ENCODE results near the gene ECI2. TPM values are rescaled to one million over a fixed set of nuclear protein-coding genes. Genes with fewer than 3 reads are reported as not detected.

Gene ECI2
- polyA plus RNA-seq, 1 of the 3 experiments (the other 2 are of a cell fraction) = 45.1 TPM

DNA sequence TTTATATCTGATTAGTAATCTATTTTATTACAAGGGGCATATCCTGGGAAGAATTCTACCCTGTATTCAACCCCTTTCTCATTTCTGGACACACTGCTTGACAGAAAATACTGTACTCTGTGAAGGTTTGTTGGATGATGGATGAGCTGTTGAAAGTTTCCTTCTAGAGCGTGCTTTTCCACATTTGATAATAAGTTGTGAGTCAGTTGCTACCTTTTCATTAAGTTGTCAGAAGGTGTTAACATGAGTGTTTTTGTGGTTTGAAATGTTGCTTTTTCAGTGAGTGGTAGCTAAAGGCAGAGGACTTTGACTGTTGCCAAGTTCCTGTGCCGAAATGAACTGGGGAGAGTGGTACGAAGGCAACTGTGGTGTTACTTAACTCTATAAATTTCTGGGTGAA, 3.9 kb upstream of the ECI2 start:
- Histone ChIP-seq H3K27ac (ENCODE audit: low read depth in 2 of 2, low read length in 1 of 2) (no peak overlapping the region), H3K9ac (no peak overlapping the region), H3K36me3 (replicated peaks in 1 of 2; ENCODE audit: control insufficient read depth in 1 of 2, insufficient read depth in 2 of 2, low read length in 1 of 2) (no peaks in the 10 kb centered on the region), H3K4me3 (ENCODE audit: low read depth in 2 of 2, low read length in 1 of 2) (no peak overlapping the region), H3K9me2 (no peaks in the 10 kb centered on the region), H3K27me3 (ENCODE audit: insufficient read depth) (no peaks in the 10 kb centered on the region), H3K79me2 (ENCODE audit: insufficient read depth) (peaks cover 9% of the 10 kb centered on the region), H3K4me1 (ENCODE audit: control insufficient read depth in 1 of 2, insufficient read depth in 2 of 2, low read depth in 1 of 2, low read length in 1 of 2) (peaks cover 0 to under 1% of the 10 kb centered on the region in 2 experiments; a peak in 1 of 4 replicates), H2AFZ (ENCODE audit: low read depth) (no peak overlapping the region), H3F3A (replicated peaks; ENCODE audit: insufficient read depth) (no peaks in the 10 kb centered on the region), H4K20me1 (ENCODE audit: insufficient read depth) (no peaks in the 10 kb centered on the region), H3K4me2 (no peak overlapping the region), H3K9me3 (no peaks in the 10 kb centered on the region)
- POLR2A ChIA-PET = no interaction called here
- no peak for DNase-seq
- WGBS (ENCODE audit: low lambda C conversion rate) = 91% methylated on average over 3 of the region's 3 CpGs
- CTCF ChIA-PET = interaction anchor here (1.4 kb wide), 1 partner anchor 17 kb away, joined by 10 read pairs; no protein-coding TSS in a partner anchor
- TF ChIP-seq FOXJ3 (CRISPR knock-in tag; IDR thresholded peaks at IDR 0.05) (no peak), FOXM1 (IDR thresholded peaks at IDR 0.05; ENCODE audit: low read depth) (no peak), MXI1 (IDR thresholded peaks at IDR 0.05; ENCODE audit: low read depth, low read length) (no peak), POLR2AphosphoS5 (IDR thresholded peaks at IDR 0.05; ENCODE audit: low read depth, low read length) (no peak), FOSL2 (IDR thresholded peaks at IDR 0.05; ENCODE audit: borderline replicate concordance, low read depth) (no peak), SIN3A (IDR thresholded peaks at IDR 0.05; ENCODE audit: borderline replicate concordance, low read depth, low read length) (no peak), RFX5 (IDR thresholded peaks at IDR 0.05; ENCODE audit: low read length) (no peak), RXRA (IDR thresholded peaks at IDR 0.05; ENCODE audit: borderline replicate concordance, low read depth) (no peak), NFIC (IDR thresholded peaks at IDR 0.05; ENCODE audit: borderline replicate concordance) (no peak), MEF2A (IDR thresholded peaks at IDR 0.05; ENCODE audit: borderline replicate concordance, low read depth) (no peak), RCOR1 (IDR thresholded peaks at IDR 0.05; ENCODE audit: low read length) (no peak)
- TF ChIP-seq, protein P1, sequence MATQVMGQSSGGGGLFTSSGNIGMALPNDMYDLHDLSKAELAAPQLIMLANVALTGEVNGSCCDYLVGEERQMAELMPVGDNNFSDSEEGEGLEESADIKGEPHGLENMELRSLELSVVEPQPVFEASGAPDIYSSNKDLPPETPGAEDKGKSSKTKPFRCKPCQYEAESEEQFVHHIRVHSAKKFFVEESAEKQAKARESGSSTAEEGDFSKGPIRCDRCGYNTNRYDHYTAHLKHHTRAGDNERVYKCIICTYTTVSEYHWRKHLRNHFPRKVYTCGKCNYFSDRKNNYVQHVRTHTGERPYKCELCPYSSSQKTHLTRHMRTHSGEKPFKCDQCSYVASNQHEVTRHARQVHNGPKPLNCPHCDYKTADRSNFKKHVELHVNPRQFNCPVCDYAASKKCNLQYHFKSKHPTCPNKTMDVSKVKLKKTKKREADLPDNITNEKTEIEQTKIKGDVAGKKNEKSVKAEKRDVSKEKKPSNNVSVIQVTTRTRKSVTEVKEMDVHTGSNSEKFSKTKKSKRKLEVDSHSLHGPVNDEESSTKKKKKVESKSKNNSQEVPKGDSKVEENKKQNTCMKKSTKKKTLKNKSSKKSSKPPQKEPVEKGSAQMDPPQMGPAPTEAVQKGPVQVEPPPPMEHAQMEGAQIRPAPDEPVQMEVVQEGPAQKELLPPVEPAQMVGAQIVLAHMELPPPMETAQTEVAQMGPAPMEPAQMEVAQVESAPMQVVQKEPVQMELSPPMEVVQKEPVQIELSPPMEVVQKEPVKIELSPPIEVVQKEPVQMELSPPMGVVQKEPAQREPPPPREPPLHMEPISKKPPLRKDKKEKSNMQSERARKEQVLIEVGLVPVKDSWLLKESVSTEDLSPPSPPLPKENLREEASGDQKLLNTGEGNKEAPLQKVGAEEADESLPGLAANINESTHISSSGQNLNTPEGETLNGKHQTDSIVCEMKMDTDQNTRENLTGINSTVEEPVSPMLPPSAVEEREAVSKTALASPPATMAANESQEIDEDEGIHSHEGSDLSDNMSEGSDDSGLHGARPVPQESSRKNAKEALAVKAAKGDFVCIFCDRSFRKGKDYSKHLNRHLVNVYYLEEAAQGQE (IDR thresholded peaks at IDR 0.05; ENCODE audit: low read depth, low read length) = no peak
- TF ChIP-seq, protein P2, sequence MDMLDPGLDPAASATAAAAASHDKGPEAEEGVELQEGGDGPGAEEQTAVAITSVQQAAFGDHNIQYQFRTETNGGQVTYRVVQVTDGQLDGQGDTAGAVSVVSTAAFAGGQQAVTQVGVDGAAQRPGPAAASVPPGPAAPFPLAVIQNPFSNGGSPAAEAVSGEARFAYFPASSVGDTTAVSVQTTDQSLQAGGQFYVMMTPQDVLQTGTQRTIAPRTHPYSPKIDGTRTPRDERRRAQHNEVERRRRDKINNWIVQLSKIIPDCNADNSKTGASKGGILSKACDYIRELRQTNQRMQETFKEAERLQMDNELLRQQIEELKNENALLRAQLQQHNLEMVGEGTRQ (IDR thresholded peaks at IDR 0.05; ENCODE audit: borderline replicate concordance, low read depth, low read length) = no peak
- TF ChIP-seq, protein P3, sequence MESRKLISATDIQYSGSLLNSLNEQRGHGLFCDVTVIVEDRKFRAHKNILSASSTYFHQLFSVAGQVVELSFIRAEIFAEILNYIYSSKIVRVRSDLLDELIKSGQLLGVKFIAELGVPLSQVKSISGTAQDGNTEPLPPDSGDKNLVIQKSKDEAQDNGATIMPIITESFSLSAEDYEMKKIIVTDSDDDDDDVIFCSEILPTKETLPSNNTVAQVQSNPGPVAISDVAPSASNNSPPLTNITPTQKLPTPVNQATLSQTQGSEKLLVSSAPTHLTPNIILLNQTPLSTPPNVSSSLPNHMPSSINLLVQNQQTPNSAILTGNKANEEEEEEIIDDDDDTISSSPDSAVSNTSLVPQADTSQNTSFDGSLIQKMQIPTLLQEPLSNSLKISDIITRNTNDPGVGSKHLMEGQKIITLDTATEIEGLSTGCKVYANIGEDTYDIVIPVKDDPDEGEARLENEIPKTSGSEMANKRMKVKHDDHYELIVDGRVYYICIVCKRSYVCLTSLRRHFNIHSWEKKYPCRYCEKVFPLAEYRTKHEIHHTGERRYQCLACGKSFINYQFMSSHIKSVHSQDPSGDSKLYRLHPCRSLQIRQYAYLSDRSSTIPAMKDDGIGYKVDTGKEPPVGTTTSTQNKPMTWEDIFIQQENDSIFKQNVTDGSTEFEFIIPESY (IDR thresholded peaks at IDR 0.05; ENCODE audit: borderline replicate concordance, low read depth) = no peak
- TF ChIP-seq, protein P4, sequence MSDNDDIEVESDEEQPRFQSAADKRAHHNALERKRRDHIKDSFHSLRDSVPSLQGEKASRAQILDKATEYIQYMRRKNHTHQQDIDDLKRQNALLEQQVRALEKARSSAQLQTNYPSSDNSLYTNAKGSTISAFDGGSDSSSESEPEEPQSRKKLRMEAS (IDR thresholded peaks at IDR 0.05; ENCODE audit: low read depth) = no peak
- TF ChIP-seq, protein P5, sequence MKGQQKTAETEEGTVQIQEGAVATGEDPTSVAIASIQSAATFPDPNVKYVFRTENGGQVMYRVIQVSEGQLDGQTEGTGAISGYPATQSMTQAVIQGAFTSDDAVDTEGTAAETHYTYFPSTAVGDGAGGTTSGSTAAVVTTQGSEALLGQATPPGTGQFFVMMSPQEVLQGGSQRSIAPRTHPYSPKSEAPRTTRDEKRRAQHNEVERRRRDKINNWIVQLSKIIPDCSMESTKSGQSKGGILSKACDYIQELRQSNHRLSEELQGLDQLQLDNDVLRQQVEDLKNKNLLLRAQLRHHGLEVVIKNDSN (IDR thresholded peaks at IDR 0.05; ENCODE audit: borderline replicate concordance, low read depth) = no peak
- TF ChIP-seq, protein P6, sequence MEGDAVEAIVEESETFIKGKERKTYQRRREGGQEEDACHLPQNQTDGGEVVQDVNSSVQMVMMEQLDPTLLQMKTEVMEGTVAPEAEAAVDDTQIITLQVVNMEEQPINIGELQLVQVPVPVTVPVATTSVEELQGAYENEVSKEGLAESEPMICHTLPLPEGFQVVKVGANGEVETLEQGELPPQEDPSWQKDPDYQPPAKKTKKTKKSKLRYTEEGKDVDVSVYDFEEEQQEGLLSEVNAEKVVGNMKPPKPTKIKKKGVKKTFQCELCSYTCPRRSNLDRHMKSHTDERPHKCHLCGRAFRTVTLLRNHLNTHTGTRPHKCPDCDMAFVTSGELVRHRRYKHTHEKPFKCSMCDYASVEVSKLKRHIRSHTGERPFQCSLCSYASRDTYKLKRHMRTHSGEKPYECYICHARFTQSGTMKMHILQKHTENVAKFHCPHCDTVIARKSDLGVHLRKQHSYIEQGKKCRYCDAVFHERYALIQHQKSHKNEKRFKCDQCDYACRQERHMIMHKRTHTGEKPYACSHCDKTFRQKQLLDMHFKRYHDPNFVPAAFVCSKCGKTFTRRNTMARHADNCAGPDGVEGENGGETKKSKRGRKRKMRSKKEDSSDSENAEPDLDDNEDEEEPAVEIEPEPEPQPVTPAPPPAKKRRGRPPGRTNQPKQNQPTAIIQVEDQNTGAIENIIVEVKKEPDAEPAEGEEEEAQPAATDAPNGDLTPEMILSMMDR (IDR thresholded peaks at IDR 0.05) = no peak
